Panc1 (cell line): Measurements from ENCODE around the gene SLC43A1. TPM values are rescaled to one million over a fixed set of nuclear protein-coding genes. Genes with fewer than 3 reads are reported as not detected.

Experiments used
- ATAC-seq: fragments of 200-7000 bp; cut with Tn5 transposase; 2 replicates; pipeline ENCODE4 v1.9.1; 2020; ENCODE audit warnings: mild to moderate bottlenecking, moderate library complexity
- BruUV-seq: library from RNA; stranded (reverse); fragments of 400-500 nt; replicated peaks from 2 replicates; lab custom pipeline; 2021; lab: Mats Ljungman, UMichigan
- CTCF ChIA-PET: fragments of 300-600 bp; sonication (Branson Sonifier 250); formaldehyde crosslinking; loops from one replicate; lab custom pipeline; 2022; ENCODE audit warnings: antibody characterized with exemption; lab: Charles Lee
- POLR2A ChIA-PET: fragments of 300-600 bp; sonication (Branson Sonifier 250); formaldehyde crosslinking; loops from one replicate; lab custom pipeline; 2022; ENCODE audit warnings: antibody characterized with exemption; lab: Charles Lee
- DNase-seq: peaks from one replicate; pipeline ENCODE4 v3.0.0-alpha.2; 2010; ENCODE audit warnings: low read depth, low spot score
- H3K27ac ChIP-seq: 2 replicates; pipeline ENCODE4 v1.5.1; 2011; ENCODE audit warnings: mild to moderate bottlenecking, low read length, inconsistent platforms
- H3K27me3 ChIP-seq: fragments of 200-500 bp; sonication (Bioruptor generic); 2 replicates; pipeline ENCODE4 v1.6.0; 2014; ENCODE audit warnings: low read length, inconsistent platforms; ENCODE audit not compliant: control insufficient read depth, insufficient read depth
- H3K36me3 ChIP-seq: fragments of 200-500 bp; sonication (Bioruptor generic); 2 replicates; pipeline ENCODE4 v1.5.1; 2014; ENCODE audit warnings: inconsistent platforms, mild to moderate bottlenecking, low read length, moderate library complexity; ENCODE audit not compliant: control insufficient read depth, insufficient read depth
- H3K4me1 ChIP-seq: 2 replicates; pipeline ENCODE4 v1.5.1; 2011; ENCODE audit warnings: inconsistent platforms, mild to moderate bottlenecking, low read length, moderate library complexity; ENCODE audit not compliant: control insufficient read depth, insufficient read depth
- H3K4me3 ChIP-seq, 2 experiments: 2 replicates each; pipeline ENCODE4 v1.5.1; 2011 to 2012; ENCODE audit warnings: low read depth in 2 of 2, low read length in 2 of 2, mild to moderate bottlenecking in 2 of 2, inconsistent platforms in 1 of 2, moderate library complexity in 1 of 2
- H3K9me3 ChIP-seq: fragments of 200-500 bp; sonication (Bioruptor generic); 2 replicates; pipeline ENCODE4 v1.5.1; 2014; ENCODE audit warnings: low read depth, mild to moderate bottlenecking, inconsistent platforms, low read length, moderate library complexity; ENCODE audit not compliant: control insufficient read depth, insufficient read depth
- CTCF ChIP-seq: fragments of 450-650 bp; IDR thresholded peaks from 2 replicates; pipeline ENCODE4 v1.5.1; 2017; ENCODE audit warnings: mild to moderate bottlenecking
- POLR2AphosphoS5 ChIP-seq: IDR thresholded peaks from 2 replicates; pipeline ENCODE4 v1.6.1; 2012; ENCODE audit warnings: mild to moderate bottlenecking, low read depth, low read length, moderate library complexity
- SIN3A ChIP-seq: IDR thresholded peaks from 2 replicates; pipeline ENCODE4 v1.6.1; 2012; ENCODE audit warnings: low read depth, mild to moderate bottlenecking, low read length, moderate library complexity, borderline replicate concordance; ENCODE audit not compliant: insufficient read depth
- TCF7L2 ChIP-seq: IDR thresholded peaks from 2 replicates; pipeline ENCODE4 v1.6.1; 2011; ENCODE audit warnings: mild to moderate bottlenecking, low read depth, low read length, inconsistent platforms
- in situ Hi-C: cut with HindIII; loops from 2 replicates; pipeline ENCODE4 v1.10.0; 2016; ENCODE audit warnings: low sequenced_read_pairs, low pct_unique_long_range_greater_than_20kb
- intact Hi-C: fragments of 100-400 bp; cut with micrococcal nuclease; formaldehyde crosslinking; loops from one replicate; pipeline ENCODE4 v1.10.0; 2022; ENCODE audit not compliant: unreplicated experiment
- total RNA-seq: library from RNA; stranded (reverse); gene quantifications from one replicate; pipeline ENCODE4 v1.2.1, GENCODE V29; 2021; ENCODE audit not compliant: unreplicated experiment
- TF ChIP-seq, protein P1 (sequence below), 2 experiments: IDR thresholded peaks; 2 replicates each; pipeline ENCODE4 v1.6.1; 2011 to 2012; ENCODE audit warnings: low read depth in 2 of 2, control low read depth in 1 of 2, low read length in 1 of 2, mild to moderate bottlenecking in 1 of 2, moderate library complexity in 1 of 2; ENCODE audit not compliant: insufficient read depth in 1 of 2

The SLC43A1 gene
- total RNA-seq, 1 experiment from 2014 or later: 2.0 TPM

DNA sequence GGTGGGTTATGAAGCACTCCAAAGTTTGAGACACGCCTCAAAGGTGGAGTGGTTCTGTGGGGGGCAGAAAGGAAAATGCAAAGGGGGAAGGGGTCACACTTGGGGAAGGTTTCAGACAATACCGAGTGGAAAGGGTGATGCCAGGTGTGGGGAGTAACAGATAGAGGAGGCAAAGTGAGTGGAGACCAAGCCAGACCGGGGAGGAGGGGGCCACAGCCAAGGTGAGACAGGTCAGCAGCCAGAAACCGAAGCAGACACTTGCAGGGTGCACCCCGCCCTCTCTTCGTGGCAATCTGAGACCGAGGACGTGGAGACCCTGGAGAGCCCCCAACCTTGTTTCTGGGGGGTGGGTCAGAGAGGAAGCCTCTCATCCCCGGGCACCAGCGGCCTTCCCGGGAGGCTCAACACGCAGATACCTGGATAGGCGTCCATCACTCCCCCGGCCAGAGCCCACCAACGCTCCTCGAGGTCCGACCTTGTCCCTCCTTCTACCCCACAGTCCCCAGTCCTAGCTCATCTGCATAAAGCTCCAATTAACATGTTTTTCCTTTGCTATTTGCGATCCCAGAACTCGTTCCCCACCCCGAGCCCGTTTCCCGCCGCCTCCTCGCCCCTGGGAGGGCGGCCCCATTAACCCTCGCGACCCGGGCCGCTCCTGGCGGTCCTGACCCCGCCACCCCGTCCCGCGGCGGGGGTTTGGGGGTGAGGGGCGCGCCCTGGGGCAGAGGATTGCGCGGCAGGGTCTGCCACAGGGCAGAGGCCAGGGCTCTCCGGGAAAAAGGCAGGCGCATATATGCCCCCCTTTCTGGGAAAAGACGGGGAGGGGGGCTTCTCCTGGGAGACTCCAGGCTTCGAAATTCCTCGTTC lies 33.4 kb downstream of the SLC43A1 start:
- in situ Hi-C loops: no loop called here
- BruUV-seq: no TSS peak
- no peak overlapping the region for H3K4me3 ChIP-seq
- H3K27ac ChIP-seq: no peak overlapping the region
- H3K4me1 ChIP-seq: no peaks in the 10 kb centered on the region; the same call in 1 of the 2 replicates
- CTCF ChIA-PET: interaction anchor here (0.7 kb wide), 2 partner anchors 16 to 160 kb away, joined by 3 to 5 read pairs; no protein-coding TSS in a partner anchor
- TF ChIP-seq POLR2AphosphoS5 (no peak), TCF7L2 (no peak), CTCF (no peak), SIN3A (no peak)
- TF ChIP-seq, protein P1, sequence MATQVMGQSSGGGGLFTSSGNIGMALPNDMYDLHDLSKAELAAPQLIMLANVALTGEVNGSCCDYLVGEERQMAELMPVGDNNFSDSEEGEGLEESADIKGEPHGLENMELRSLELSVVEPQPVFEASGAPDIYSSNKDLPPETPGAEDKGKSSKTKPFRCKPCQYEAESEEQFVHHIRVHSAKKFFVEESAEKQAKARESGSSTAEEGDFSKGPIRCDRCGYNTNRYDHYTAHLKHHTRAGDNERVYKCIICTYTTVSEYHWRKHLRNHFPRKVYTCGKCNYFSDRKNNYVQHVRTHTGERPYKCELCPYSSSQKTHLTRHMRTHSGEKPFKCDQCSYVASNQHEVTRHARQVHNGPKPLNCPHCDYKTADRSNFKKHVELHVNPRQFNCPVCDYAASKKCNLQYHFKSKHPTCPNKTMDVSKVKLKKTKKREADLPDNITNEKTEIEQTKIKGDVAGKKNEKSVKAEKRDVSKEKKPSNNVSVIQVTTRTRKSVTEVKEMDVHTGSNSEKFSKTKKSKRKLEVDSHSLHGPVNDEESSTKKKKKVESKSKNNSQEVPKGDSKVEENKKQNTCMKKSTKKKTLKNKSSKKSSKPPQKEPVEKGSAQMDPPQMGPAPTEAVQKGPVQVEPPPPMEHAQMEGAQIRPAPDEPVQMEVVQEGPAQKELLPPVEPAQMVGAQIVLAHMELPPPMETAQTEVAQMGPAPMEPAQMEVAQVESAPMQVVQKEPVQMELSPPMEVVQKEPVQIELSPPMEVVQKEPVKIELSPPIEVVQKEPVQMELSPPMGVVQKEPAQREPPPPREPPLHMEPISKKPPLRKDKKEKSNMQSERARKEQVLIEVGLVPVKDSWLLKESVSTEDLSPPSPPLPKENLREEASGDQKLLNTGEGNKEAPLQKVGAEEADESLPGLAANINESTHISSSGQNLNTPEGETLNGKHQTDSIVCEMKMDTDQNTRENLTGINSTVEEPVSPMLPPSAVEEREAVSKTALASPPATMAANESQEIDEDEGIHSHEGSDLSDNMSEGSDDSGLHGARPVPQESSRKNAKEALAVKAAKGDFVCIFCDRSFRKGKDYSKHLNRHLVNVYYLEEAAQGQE (IDR thresholded peaks at IDR 0.05; ENCODE audit: insufficient read depth in 1 of 2, low read depth in 2 of 2, low read length in 1 of 2): no peak
- H3K9me3 ChIP-seq: no peaks in the 10 kb centered on the region
- no peaks in the 10 kb centered on the region for H3K36me3 ChIP-seq
- POLR2A ChIA-PET: no interaction called here
- peaks cover 6% of the 10 kb centered on the region for H3K27me3 ChIP-seq
- ATAC-seq: no peak
- DNase-seq: no peak
- intact Hi-C loops: loop anchor here (5.0 kb wide), 1 partner anchor 135 kb away; no protein-coding TSS in a partner anchor

- H3K9me3 ChIP-seq: no peaks in the 10 kb centered on the region
- in situ Hi-C loops (no loop called here), intact Hi-C loops (loop anchor here (5.0 kb wide), 1 partner anchor 134 kb away; no protein-coding TSS in a partner anchor)
- CTCF ChIA-PET: interaction anchor here (0.7 to 1.3 kb wide), 3 partner anchors 15 to 160 kb away, joined by 3 to 5 read pairs (median 3); no protein-coding TSS in a partner anchor
- TF ChIP-seq, protein P1 (IDR thresholded peaks at IDR 0.05; ENCODE audit: insufficient read depth in 1 of 2, low read depth in 2 of 2, low read length in 1 of 2): no peak
- TF ChIP-seq SIN3A (no peak), CTCF (no peak), POLR2AphosphoS5 (no peak), TCF7L2 (no peak)
- DNase-seq: no peak
- H3K27ac ChIP-seq: no peak overlapping the region
- no peaks in the 10 kb centered on the region for H3K36me3 ChIP-seq
- POLR2A ChIA-PET: no interaction called here
- H3K4me3 ChIP-seq: no peak overlapping the region
- BruUV-seq: no TSS peak
- H3K4me1 ChIP-seq: no peaks in the 10 kb centered on the region; the same call in 1 of the 2 replicates
- H3K27me3 ChIP-seq: peaks cover 6% of the 10 kb centered on the region
- no peak for ATAC-seq
These were observed 34.2 kb downstream of the SLC43A1 start for GRCh38 chr11:57481315-57481714.
